HL-60/S4 treated with phorbol 12-myristate 13-acetate at 8.2 ng/mL for 4 days and 3 days (cell line): ENCODE measurements around the gene UQCRHL.
"Not testable (repeated sequence)": the region's sequence is repeated elsewhere in the genome, so short reads cannot be mapped to it uniquely, and the experiment has no call there.

Source experiments
- in situ Hi-C: fragments of 300-500 bp; cut with MboI; formaldehyde crosslinking; loops from 2 replicates; pipeline ENCODE4 v1.15.0; 2022; ENCODE audit warnings: low sequenced_read_pairs

The UQCRHL gene

GRCh38 chr1:15807549-15807948 lies at the start of gene UQCRHL:
TSS of gene UQCRHL (minus strand) at chr1:15807649. CDS start at chr1:15807649, 0 bp downstream.
- in situ Hi-C loops, result loop anchor here (25.0 kb wide), 1 partner anchor 105 kb away; no protein-coding TSS in a partner anchor

DNA sequence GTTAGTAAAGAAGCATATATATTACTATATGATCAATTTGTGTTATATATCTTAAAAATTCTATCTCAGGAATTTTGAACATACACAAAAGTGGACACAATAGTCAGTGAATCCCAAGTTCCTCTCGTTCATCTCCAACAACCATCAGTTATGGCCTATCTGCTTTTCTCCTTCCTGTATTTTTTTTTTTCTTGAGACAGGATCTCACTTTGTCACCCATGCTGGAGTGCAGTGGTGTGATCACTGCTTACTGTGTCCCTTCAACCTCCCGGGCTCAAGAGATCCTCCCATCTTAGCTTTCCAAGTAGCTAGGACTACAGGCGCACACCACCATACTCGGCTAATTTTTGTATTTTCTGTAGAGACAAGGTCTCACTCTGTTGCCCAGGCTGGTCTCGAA lies 49.4 kb upstream of the UQCRHL start:
- in situ Hi-C loops, result no loop called here

DNA sequence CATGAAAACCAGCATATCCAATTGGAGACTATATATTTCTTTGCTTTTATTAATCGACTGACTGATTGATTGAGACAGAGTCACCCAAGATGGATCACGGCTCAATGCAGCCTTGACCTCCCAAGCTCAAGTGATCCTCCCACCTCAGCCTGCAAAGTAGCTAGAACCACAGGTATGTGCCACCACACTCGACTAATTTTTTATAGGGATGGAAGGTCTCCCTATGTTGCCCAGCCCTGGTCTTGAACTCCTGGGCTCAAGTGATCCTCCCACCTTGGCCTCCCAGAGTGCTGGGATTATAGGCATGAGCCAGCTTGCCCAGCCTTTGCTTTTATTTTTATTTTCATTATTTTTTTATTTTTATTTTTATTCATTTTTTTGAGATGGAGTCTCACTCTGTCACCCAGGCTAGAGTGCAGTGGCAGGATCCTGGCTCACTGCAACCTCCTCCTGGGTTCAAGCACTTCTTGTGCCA lies 45.4 kb upstream of the UQCRHL start:
- in situ Hi-C loops, result no loop called here

- in situ Hi-C loops, result no loop called here
Measured at GRCh38 chr1:15852036-15852827, 44.8 kb upstream of the UQCRHL start.

DNA sequence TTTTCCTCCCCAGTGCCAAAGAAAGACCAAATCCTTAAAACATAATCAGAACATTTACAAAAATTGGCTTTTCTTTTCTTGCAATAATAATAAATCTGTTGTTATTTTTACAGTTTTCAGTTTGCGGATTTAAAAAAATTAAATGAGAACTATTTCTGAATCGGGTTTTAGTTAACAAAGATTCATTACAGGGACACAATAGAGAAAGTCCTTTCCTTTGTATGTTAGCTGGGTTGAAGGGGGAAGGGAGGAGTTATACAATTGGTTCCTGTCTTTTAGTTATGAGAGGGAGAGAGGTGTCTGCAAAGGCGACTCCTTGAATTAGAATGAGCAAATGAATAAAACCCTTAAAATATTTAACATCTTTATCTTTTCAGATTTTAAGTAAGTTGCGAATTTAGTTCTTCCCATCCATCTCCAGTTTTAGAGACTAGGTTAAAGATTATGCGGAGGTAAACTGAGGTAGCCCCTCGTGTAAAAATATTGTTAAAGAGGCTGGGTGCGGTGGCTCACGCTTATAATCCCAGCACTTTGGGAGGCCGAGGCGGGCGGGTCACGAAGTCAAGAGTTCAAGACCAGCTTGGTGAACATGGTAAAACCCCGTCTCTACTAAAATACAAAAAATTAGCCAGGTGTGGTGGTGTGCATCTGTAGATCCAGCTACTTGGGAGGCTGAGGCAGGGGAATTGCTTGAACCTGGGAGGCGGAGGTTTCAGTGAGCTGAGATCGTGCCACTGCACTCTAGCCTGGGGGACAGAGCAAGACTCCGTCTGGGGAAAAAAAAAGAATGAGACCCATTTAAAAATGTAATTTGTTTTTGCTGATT lies 44.0 kb upstream of the UQCRHL start:
- in situ Hi-C loops, result no loop called here

GRCh38 chr1:15850471-15851001 lies 43.1 kb upstream of the UQCRHL start:
- in situ Hi-C loops, result no loop called here

GRCh38 chr1:15849775-15850324 lies 42.4 kb upstream of the UQCRHL start:
- in situ Hi-C loops, result no loop called here

DNA sequence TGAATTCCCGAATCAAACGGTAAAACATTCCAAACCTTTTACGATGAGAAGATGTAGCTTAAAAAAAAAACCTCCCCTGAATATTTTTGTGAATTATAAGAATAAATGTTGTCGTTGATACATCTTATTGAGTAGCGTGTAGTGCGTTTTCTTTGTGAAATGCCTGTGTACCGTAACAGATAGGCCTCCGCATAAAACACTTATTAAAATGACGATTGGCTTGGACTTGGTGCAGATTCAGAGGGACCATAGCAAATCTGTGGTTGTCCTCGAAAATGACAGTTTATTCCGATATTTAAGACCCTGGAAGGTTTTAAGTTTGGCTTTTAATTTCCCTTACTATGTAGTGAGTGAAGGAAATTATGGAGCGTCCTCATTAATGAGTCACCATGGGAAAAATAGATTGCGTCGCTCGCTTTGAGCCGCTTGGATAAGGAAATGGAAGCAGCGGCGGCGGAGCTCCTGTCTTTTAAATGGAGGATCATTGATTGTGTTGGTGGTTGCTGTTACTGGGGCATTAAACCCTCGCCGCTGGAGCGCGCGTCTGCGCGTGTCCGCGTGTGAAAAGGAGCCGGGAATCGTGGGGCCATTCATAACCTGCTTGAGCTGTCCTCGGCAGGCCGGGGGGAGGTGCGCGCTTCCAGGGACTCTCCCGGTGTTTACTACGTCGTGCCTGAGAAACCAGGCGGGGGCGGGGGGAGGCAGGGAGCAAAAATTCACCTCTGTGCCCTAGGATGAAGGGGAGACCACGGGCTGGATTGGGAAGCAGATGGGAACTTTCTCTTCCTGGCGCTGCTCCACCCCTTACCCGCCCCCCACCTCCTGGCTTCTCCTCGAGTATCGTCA lies 41.7 kb upstream of the UQCRHL start:
- in situ Hi-C loops, result no loop called here

- in situ Hi-C loops, result no loop called here
Measured at GRCh38 chr1:15848143-15848928, 40.9 kb upstream of the UQCRHL start.

DNA sequence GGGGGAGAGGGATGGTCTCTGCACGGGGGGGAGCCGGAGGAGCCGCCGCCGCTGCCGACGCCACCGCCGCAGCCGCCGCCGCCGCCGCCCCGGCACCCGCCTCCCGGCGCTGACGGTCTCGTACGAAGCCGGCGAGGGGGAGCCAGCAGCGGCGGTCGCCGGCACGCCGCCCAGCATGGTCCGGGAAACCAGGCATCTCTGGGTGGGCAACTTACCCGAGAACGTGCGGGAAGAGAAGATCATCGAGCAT lies 40.4 kb upstream of the UQCRHL start:
- in situ Hi-C loops, result no loop called here

DNA sequence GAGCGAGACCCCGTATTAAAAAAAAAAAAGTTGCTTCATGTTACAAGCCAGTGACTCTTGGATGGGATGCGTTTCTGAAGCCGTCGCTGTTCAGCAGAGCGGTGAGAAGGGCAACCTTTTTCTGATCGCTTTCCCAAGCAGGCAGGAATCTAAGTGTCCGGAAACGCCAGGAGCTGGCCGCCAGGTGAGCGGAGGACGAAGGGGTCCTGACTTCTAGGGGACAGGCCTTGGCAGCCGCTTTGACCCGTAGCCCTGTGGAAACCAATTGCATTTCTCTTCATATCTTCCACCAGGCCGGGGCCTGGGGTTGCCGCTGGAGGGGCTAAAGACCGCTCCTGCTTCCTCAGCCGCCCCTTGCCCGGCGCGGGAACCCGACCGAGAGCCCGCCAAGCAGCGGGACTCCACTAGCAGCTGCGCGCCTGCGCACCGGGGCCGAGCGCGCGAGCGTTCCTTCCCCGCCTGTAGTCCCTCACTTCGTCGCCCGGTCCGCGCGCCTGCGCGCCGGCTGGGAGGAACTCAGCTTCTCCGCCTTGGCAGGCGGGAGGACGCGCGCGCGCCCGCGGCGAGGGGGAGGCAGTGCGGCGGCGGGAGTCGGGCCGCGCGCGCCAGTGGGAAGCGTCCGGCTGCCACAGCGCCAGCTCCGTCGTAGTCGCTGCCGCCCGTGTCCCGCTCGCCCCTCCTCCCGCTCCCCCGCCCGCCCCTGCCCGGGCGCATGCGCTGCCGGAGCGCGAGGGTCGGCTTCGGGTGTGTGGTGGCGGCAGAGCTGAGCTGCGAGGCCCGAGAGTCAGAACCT lies 39.8 kb upstream of the UQCRHL start, which contains the start of gene SPEN:
Gene SPEN (plus strand): TSS at position 608 of the 793 bp plus-strand sequence. CDS start 361 bp downstream, outside the sequence.
- in situ Hi-C loops, result no loop called here

DNA sequence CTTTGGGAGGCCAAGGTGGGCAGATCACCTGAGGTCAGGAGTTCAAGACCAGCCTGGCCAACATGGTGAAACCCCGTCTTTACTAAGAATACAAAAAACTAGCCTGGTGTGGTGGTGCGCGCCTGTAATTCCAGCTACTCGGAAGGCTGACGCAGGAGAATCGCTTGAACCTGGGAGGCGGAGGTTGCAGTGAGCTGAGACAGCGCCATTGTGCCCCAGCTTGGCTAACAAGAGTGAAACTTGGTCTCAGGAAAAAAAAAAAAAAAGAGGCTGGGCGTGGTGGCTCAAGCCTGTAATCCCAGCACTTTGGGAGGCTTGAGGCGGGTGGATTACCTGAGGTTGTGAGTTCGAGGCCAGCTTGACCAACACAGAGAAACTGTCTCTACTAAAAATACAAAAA lies 38.6 kb upstream of the UQCRHL start:
- in situ Hi-C loops, result not testable (repeated sequence)

GRCh38 chr1:15843826-15844572 lies 36.5 kb upstream of the UQCRHL start:
- in situ Hi-C loops, result no loop called here

GRCh38 chr1:15838721-15839120 lies 31.3 kb upstream of the UQCRHL start:
- in situ Hi-C loops, result no loop called here

- in situ Hi-C loops, result no loop called here
Measured at GRCh38 chr1:15837931-15838330, 30.5 kb upstream of the UQCRHL start.

- in situ Hi-C loops, result no loop called here
Measured at GRCh38 chr1:15836772-15837669, 29.6 kb upstream of the UQCRHL start.

- in situ Hi-C loops, result not testable (repeated sequence)
Measured at GRCh38 chr1:15836511-15836771, 29.0 kb upstream of the UQCRHL start.
